Measurements from ENCODE around the gene PROM1.

The PROM1 gene

GRCh38 chr4:15968551-15969300 is 115.1 kb downstream of the PROM1 start:
- no peak for TF ChIP-seq CTCF (IDR thresholded peaks at IDR 0.05; ENCODE audit: insufficient read depth, low read length, poor library complexity, severe bottlenecking)
- no peak for DNase-seq (ENCODE audit: extremely low read depth, insufficient read length)
- H3K4me3 ChIP-seq (replicated peaks; ENCODE audit: low read depth, low read length) = no peak overlapping the region
- H3K27me3 ChIP-seq (replicated peaks; ENCODE audit: control insufficient read depth, insufficient read depth, low read length) = no peaks in the 10 kb centered on the region; the same call in 1 of the 2 replicates
- no peaks in the 10 kb centered on the region for H3K36me3 ChIP-seq (ENCODE audit: control insufficient read depth, insufficient read depth, low read length)

GRCh38 chr4:15965325-15965724 is 118.5 kb downstream of the PROM1 start:
- no peak overlapping the region for H3K4me3 ChIP-seq (replicated peaks; ENCODE audit: low read depth, low read length)
- H3K27me3 ChIP-seq (replicated peaks; ENCODE audit: control insufficient read depth, insufficient read depth, low read length) = no peaks in the 10 kb centered on the region; the same call in 1 of the 2 replicates
- DNase-seq (ENCODE audit: extremely low read depth, insufficient read length) = no peak
- no peaks in the 10 kb centered on the region for H3K36me3 ChIP-seq (ENCODE audit: control insufficient read depth, insufficient read depth, low read length)
- no peak for TF ChIP-seq CTCF (IDR thresholded peaks at IDR 0.05; ENCODE audit: insufficient read depth, low read length, poor library complexity, severe bottlenecking)

- Histone ChIP-seq H3K36me3 (ENCODE audit: control insufficient read depth, insufficient read depth, low read length) (no peaks in the 10 kb centered on the region), H3K27me3 (replicated peaks; ENCODE audit: control insufficient read depth, insufficient read depth, low read length) (no peaks in the 10 kb centered on the region; the same call in 1 of the 2 replicates), H3K4me3 (replicated peaks; ENCODE audit: low read depth, low read length) (no peak overlapping the region)
- peak; percentile 6 for TF ChIP-seq CTCF (IDR thresholded peaks at IDR 0.05; ENCODE audit: insufficient read depth, low read length, poor library complexity, severe bottlenecking)
- no peak for DNase-seq (ENCODE audit: extremely low read depth, insufficient read length)
Measured at GRCh38 chr4:15964159-15964558, 119.7 kb downstream of the PROM1 start.

- DNase-seq (ENCODE audit: extremely low read depth, insufficient read length) = no peak
- H3K36me3 ChIP-seq (ENCODE audit: control insufficient read depth, insufficient read depth, low read length) = no peaks in the 10 kb centered on the region
- no peak for TF ChIP-seq CTCF (IDR thresholded peaks at IDR 0.05; ENCODE audit: insufficient read depth, low read length, poor library complexity, severe bottlenecking)
- H3K4me3 ChIP-seq (replicated peaks; ENCODE audit: low read depth, low read length) = no peak overlapping the region
- H3K27me3 ChIP-seq (replicated peaks; ENCODE audit: control insufficient read depth, insufficient read depth, low read length) = no peaks in the 10 kb centered on the region; the same call in 1 of the 2 replicates
Measured at GRCh38 chr4:15963576-15963975, 120.2 kb downstream of the PROM1 start.

- no peak for DNase-seq (ENCODE audit: extremely low read depth, insufficient read length)
- no peaks in the 10 kb centered on the region; the same call in 1 of the 2 replicates for H3K27me3 ChIP-seq (replicated peaks; ENCODE audit: control insufficient read depth, insufficient read depth, low read length)
- H3K4me3 ChIP-seq (replicated peaks; ENCODE audit: low read depth, low read length) = no peak within 1 kb of the TSS
- no peaks in the 10 kb centered on the region for H3K36me3 ChIP-seq (ENCODE audit: control insufficient read depth, insufficient read depth, low read length)
- peak; percentile 57 for TF ChIP-seq CTCF (IDR thresholded peaks at IDR 0.05; ENCODE audit: insufficient read depth, low read length, poor library complexity, severe bottlenecking)
Measured at GRCh38 chr4:15963001-15963451, 120.8 kb downstream of the PROM1 start, which contains the start of gene FGFBP2. FGFBP2 (minus strand) TSS chr4:15963175; CDS start chr4:15963129, 46 bp downstream.

All from GM06990 (cell line).